ENCODE results near the gene TOR2A.
"Not testable (repeated sequence)": the region's sequence is repeated elsewhere in the genome, so short reads cannot be mapped to it uniquely, and the experiment has no call there.

TOR2A gene

DNA sequence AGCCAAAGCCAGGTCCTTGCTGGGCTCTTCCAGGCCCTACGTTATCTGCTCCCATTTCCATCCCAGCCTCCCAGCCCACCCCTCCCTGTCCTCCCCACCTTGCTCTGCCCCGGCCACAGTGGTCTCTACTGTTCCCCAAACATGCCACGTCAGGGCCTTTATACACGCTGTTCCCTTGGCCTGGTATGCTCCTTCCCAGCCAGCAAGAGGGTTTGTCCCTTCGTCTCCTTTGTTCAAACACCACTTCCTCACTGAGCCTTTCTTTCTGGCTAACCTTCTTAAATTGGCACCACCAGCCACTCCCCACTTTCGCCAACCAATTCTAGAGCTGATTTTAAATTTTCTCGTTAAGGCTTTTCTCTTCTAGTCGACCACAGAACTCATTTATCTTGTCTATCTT lies 33.6 kb upstream of the TOR2A start:
- DNase-seq, result no peak

DNA sequence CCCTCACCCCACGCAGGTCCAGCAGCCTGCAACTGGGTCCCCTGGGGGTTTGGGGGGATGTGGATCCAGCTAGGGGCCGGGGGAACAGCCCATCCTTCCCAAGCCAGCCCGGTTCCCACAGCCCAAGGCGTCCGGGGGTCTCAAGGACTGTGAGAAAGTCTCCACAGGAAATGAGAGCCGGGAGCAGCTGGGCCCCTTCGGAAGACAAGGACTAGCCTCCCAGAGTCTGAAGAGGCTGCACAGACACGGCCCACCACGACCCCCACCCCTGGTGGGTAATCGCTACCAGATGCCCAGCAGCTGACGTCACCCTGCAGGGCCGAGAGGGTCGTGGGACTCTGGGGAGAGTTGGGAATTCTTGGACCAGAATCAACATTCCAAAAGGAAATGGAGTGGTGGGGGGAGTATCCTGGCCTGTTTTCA lies 32.8 kb upstream of the TOR2A start:
- DNase-seq, result no peak

DNA sequence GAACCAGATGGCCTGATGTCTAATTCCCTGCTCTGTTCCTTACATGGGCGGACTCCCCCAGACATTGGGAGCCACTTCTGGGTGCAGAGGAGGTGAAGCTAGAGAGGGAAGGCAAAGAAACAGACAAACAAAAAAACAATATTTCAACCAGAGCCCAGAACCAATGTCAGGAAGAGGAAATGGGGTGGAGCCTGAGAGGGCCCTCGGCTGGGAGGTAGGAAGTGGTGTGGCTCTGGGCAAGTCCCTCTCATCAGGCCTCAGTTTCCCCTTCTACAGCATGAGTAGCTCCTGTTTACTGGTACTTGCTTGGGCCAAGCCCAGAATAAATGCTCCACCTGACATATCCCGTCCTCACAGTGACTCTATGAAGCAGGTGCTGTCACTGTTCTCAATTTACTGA lies 32.3 kb upstream of the TOR2A start:
- DNase-seq, result no peak

DNA sequence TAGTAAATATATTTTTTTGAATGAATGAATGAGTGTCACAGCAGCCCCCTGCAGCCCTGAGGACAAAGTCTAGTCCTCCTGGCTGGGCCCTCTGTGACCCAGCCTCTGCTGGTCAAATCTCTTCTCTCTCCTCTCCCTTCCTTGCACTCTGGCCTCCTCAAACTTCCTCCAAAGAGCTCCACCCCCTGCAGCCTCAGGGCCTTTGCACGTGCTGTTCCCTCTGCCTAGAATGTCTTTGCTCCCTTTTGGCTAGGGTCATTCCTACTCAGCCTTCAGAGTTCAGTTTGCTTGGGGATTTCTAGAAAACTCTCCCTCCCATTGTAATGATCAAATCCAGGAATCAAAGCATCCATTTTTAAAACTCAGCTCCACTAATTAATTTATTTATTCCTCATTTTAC lies 30.3 kb upstream of the TOR2A start:
- DNase-seq, result no peak

DNA sequence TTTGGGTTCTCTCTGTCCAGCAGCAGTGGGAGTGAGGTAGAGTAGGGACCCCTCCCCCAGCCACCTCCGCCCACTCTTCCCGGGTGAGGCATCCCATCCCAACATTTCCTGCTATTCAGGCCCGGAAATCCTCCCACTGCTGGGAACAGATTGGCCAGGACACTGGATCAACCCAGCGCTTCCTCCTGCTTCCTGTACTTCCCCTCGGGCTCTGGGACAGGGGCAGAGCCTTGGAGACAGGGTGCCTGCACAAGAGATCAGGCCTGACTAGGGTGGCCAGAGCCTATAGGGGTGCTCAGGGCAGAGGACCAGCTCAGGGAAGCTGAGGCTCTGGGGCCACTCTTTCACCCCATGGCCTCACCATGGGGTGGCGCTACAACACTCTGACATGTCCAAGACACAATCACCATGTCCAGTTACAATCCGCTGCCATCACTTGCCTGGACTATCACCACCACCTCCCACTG lies 28.9 kb upstream of the TOR2A start:
- no peak for DNase-seq

DNA sequence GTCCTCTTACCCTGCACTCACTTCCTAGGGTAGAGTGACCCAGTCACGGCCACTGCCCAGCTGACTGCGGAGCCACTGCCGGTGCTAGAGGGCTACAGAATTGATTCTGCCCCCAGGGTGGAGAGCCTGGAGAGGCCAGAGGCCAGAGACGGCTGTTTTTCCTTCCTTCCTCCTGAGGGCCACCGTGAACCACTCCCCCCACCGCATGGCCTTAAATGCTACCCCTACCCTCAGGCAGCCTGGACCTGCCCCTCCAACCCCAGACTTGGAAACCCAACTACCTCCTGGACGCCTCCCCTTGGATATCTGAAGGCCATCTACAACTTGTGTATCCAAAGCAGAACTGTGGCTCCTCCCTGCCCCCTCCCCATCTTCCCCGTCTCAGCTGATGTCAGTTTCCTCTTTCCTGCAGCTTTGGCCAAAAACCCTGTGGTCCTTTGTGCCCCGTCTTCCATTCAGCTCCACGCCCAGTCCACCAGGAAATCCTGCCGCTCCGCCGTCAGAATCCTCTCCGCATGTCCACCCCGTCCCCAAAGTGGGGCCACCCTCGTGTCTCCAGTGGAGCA lies 27.1 kb upstream of the TOR2A start:
- no peak for DNase-seq

DNA sequence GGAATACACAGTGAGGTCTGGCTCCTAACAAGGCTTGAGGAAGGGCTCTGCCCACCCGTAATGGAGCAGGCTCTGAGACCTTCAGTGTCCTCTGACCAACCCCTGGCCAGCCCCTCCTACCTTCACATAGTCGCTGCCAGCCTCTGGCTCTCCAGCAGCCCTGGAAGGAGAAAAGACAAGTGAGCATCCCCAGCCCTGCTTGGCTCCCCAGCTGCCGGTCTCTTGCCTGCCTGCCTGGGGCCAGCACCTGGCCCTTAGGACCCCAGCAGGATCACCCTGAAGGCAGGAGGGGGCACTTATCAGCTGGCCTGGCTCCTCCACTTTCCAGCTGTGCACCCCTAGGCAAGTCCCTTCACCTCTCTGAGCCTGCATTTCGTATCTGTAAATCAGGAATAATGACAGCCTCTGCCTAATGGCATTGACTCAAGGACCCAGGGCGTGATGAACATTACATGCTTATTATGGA lies 26.4 kb upstream of the TOR2A start:
- DNase-seq, result no peak

DNA sequence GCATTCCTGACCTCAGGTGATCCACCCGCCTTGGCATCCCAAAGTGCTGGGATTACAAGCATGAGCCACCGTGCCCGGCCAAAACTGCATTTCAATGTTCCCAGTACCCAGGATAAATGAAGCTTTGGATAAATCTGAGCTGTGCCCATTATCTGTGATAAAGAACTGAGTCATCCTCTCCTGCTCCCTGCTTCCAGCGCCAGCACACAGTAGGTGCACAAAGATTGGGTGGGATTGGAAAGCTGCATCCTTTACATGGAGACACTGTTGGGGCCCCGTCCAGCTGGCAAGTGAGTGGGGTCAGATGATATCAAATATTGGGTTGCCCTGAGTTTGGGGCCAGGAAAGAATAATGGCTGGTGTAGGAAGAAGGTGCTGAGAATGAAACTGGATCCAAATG lies 26.0 kb upstream of the TOR2A start:
- no peak for DNase-seq

DNA sequence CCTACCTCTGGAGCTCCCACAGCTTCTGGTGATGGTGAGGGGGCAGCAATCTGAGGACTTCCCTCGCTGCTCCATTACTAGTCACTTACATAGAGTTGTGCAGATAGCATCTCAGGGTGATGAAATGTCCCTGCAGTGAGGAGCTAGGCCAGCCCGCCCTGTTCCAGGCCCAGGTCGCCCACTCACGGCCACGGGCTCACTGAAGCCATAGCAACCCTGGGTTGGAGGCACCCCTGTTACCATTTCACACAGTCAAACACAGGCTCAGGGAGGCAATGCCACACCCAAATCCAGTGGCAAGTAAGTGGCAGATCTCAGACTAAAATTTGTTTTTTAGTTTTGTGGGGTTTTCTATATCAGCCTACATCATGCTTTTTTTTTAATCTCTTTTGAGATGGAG lies 23.7 kb upstream of the TOR2A start:
- DNase-seq, result no peak

DNA sequence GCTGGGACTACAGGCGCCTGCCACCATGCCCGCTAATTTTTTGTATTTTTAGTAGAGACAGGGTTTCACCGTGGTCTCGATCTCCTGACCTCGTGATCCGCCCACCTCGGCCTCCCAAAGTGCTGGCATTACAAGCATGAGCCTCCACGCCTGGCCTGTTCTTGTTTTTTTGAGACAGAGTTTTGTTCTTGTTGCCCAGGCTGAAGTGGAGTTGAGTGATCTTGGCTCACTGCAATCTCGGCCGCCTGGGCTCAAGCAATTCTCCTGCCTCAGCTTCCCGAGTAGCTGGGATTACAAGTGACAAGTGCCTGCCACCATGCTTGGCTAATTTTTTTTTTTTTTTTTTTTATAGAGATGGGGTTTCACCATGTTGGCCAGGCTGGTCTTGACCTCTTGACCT lies 21.7 kb upstream of the TOR2A start:
- not testable (repeated sequence) for DNase-seq

DNA sequence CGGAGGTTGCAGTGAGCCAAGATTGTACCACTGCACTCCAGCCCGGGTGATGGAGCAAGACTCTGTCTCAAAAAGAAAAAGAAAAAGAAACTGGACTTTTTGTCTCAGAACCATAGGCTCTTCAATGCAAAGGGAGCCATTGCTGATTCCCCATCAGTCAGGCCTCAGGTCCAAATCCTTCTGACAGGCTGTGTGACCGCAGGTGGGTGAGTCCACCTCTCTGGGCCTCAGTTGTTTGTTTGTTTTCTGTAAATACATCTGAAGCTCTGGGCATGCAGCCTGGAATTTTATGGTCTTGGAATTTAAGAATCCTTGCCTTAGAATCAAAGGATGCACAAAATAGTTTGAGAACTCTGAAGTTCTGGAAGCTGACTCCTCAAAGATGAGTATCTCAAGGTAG lies 21.1 kb upstream of the TOR2A start:
- DNase-seq, result no peak

DNA sequence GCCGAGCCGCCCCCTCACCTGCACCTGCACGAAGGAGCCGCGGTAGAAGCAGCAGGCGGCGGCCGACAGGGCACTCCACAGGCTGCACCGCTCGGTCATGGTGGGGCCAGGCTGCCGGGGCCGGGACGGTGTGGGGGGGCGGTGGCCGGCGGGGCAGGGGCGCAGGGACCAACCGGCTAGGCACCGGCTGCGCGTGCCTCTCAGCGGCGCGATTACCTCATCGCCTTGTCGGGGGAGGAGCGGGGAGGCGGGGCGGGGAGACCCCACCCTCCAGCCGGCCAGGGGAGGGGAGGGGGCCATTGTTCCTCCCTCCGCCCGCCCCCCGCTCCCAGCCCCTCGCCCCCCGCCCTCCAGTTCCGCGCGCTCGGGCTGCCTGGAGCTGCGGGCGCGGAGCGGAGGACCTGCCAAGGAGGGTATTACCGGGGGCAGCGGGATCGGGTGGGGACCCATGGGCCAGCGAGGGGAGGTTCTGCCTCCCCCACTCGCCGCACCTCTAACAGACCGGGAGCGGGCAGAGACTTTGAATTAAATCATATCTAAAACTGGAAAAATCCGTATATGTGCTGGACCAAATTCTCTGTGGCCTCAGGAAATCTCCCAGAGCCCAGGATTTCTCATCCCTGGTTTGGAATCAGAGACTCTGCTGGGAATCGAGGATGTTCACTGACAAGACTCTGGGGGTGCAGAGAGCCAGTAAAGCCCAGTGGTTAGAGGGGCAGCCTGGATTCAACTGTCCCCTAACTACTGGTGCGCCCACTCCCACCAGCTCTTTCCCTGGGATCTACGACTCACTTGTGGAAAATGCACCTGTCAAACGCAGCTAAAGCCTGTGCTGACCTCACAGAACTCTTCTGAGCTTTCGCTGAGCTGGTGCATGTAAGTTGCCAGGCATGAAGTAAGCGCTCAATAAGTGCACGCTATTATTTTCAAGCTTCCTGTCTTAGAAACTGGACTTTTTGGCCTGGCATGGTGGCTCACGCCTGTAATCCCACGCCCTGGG lies 20.3 kb upstream of the TOR2A start:
- DNase-seq, result no peak

DNA sequence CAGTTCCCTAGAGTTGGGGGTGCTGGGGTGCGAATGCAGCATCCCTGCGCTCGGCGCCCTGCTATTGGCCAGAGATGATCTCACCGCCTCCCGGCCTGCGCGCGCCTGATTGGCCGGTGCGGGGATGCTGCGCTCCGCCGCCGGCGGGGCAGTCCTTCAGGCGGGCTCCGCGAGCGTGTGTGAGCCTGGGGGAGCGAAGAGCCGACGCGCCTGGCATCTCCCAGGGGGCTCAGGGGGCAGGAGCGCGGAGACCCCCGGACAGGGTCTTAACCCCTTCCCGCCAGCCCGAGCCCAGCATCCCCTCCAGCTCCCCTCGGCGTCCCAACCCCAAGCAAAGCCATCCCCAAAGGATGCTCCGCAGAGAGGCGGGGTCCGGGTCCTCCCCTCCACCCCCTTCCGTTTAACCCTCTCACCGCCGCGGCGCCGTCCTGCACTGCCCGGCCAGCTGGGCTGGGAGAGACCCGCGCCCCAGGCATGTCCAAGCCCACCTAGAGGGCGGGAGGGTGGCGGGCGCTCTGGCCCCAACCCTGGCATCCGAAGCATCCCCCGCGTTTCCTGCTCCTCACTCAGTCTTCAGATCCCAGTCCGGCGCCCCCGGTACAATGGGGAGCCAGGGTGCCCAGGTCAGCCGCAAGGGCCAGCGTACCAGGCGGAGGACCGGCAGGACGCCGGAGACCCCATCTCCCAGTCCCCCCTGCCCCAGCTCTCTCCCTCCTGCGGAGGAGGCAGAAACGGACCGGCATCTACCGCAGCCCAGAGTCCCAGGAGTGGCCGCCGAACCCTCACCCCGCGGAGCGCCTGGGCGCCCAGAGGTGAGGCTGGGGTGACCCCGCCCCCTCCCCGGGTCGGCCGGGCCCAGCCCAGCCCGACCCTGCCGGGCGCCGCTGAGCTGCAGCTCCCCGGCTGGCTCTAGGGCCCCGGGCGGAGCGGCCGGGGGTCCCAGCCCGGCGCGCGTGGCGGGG lies 19.3 kb upstream of the TOR2A start:
- DNase-seq, result no peak

DNA sequence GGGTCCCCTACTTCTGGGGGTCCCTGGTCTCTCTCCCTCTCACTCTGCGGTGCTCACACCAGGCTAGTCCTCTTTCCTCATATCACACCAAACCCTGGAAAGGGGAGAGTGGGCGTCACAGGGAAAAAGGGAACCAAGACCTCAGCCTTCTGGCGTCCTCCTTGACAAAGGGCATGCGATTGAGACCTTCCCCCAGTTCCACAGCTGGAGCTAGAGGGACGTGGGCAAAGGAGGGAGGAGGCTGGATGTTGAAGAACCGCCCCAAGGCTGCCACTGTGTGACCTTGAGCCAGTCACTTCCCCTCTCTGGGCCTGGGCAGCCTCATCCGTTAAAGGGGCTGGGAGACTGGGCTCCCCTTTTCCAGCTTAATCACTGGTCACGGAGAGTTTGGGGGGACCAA lies 18.5 kb upstream of the TOR2A start:
- no peak for DNase-seq

DNA sequence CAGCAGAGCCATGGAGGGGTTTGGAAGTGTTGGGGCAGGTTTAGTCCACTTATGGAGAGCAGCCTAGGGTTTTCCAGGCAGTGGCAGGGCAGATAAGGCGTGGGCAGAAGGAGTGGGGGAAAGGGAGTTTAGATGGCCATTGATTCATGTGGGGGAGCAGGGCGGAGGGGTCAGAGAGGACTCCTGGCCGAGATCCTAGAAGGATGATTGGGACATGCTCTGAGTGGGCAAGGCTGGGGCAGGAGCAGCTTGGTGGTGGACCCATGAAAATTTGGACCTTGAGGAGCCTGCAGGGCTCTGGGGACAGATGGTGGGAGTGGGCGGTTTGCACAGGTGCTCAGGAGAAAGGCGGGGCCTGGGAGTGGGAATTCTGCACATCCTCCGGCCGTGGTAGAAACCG lies 18.1 kb upstream of the TOR2A start:
- no peak for DNase-seq

DNA sequence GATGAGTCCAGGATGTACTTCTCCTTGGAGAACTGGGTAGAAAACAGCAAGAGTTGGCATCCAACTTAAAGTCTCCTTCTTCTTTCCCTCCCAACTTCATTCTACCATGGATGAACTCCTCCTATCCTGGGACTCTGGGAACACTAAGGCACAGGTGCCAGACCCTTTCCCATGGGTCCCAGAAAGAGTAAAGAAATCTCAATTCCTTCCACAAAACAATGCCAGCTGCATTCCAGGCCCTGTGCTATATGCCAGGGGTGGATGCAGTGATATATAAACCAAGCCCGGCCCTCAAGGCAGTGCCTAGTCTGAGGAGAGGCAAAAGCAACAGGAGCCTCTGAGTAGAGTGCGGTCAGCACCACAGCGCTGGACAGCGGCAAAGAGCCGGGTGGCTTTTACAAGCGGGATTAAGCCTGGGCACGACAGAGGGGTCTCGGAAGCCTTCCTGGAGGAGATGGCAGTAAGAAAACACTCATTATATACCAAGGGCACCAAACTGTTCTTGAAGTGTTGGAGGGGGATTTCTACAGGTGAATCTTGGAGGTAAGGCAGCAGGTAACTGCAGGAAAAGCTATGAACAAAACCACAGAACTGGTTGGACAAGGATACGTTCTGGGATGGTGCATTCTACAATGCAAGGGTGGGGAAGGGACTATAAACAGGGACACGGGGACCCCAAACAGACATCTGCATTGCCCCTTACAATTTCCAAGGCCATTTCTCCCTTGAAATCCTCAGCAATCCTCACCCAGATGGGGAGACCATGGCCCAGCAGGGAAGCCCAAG lies 16.4 kb upstream of the TOR2A start:
- no peak for DNase-seq

DNA sequence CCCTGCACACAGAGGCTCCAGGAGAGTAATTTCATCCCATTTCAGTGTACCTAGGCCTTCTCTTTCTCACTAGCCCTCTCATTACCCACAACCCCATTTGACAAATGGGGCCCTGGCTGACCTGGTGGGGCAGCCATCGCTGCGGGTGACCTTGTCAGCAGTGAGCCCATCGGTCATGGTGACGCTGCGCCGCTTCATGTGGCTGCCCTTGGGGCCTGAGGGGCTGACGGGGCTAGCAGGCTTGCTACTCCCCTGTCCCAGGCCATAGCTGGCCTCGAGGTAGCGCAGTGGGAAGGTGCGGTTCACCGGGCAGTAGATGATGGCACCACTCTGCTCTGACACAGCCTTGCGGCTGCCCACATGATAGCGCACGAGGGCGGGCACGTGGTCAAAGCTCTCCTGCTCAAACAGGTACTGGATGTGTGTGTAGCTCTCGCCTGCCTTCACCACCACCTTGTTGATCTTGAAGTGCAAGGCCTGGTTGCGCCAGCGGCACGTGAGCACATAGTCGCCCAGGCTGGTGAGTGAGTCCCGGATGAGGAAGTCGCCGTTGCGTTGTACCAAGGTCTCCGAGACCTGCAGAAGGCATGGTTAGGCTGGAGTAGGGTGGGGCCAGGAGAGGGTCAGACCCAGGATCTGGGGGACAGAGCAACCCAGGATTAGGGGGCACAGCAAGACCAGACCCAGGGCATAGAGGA lies 14.1 kb upstream of the TOR2A start:
- DNase-seq, result no peak

DNA sequence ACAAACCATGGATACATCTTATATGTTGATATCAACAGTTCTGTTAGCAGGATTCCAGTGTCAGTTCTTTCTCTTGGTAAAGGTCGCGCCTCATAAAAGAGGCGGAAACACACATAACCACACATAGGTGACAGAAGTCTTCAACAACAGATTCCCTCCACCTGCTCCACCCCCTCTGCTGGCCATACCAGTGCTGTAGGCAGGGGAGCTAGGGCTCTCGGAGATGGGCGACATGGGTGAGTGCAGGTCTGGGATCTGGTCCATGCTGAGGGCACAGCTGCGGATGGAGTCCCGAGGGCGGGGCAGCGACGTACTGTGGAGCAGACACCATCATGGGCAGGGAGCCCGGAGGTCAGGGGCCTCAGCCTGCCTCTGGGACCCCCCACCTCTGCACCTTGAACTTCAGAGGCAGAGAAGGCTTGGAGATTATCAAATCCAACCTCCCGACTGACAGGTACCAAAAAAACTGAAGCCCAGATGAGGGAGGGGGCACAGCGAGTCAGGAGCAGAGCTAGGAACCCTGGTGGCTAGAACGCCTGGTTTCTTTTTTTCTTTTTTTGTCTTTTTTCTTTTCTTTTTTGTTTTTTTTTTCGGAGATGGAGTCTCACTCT lies 12.0 kb upstream of the TOR2A start:
- no peak for DNase-seq

DNA sequence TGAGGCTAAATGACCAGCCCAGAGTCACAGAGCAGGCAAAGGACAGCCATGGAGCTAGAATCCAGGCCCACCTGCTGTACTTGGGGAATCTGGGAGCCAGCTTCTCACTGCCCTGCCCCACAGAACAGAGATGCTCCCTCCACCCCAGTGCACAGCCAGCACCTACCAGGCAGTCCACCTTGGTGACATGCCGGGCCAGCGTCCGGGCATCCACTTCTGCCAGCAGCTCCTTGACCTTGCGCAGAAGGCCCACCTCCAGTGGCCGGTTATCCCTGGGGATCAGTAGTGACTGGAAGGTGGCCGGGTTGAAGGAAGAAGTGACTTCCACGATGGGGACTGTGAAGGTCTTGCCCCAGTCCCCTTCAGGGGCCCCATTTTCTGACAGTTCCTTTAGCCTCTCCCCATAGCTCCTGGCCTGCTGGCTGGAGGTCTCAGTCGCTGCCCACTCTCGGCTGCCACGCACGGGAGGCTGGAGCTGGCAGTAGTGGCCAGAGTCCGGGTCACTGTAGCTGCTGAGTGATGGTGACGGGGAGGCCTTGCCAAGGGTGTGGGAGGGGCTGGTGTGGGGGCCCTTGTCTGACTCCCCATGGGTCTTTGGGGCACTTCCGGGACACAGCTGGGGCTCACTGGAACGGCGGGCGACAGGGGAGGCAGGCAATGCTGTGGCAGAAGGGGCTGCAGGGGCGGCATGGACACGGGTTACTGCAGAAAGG lies 9.5 kb upstream of the TOR2A start:
- no peak for DNase-seq

DNA sequence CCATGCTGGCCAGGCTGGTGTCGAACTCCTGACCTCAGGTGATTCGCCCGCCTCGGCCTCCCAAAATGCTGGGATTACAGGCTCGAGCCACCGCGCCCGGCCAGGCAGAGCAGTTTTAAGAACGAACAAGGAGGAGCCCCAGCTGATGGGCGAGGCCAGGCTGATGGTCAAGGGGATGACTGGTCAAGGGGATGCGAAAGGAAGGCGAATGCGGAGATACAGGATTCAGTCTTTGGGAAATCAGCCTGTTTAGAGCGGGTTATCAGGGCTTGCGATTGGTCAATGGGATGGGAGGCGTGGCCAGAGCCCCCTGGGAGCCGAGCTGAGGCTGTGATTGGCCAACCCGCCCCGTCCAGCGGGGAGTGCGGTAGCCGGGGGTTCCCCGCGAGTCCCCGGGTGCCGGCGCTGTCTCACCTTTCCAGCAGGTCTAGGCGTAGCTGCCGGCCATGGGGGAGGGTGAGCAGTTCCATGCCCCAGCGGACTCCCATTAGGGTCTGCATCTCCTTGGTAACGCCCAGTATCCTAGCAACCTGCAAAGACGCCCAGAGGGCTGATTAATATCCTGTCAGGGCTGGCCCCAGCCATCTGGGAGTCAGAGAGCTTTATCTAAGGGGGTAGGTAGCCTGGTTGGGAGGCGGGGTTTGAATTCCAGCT lies 7.5 kb upstream of the TOR2A start:
- DNase-seq, result no peak

Data from SHP77 treated with DMSO at 0.1 percent for 48 hours (cell line).